ENCODE measurements around the gene WNT4. TPM values are rescaled to one million over a fixed set of nuclear protein-coding genes. Genes with fewer than 3 reads are reported as not detected.

The WNT4 gene
- total and polyA plus RNA-seq, 2 of the 8 experiments (the other 6 are each of a cell fraction or from before 2014, with no cell fraction given) = 1.3 to 6.6 TPM

DNA sequence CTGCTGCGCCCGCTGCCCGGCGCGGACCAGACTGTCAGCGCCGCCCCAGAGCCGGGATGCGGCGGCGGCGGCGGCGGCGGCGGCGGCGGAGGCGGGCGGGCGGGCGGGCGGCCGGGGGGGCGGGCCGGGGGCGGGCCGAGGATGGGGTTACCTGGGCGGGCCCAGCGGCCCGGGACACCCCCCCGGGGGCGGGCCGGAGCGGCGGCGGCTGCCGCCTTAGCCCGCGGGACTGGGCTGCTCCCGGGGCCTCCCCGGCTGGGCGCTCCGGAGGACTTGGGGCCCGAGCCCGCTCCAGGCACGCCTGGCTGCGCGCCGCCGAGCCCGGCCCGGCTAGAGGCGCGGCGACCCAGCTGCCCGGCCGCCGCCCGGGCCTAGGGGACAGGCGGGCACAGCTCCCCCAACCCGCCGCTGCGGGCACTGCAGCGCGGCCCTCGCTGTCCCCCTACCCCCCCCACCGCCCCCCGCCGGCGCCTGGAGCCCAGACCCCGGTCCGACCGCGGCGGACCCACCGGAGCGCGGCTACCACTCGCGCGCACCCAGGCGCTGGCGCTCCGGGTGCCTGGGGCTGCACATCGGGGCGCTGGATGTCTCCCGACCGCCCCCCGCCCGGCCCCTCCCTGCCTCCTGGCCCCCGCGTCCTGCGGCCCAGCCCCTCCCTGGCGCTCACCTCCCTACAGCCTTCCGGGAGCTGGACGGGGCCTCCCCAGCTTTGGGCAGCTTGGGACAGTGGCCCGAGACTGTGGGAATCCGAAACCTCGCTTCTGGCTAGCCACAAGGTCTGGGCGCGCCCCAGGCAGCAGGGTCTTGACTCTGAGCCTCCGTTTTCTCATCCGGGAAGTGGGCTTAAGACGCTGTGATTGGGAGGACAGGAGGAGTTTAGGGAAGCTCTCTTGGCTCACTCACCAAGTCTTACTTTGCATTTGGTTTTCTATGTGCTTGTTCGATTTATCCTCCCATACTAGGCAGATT lies at the start of gene WNT4 (continued):
- TF ChIP-seq RAD21 (IDR thresholded peaks at IDR 0.05 in 1 of 2, conservative IDR thresholded peaks at IDR 0.05 in 1 of 2; ENCODE audit: low read depth in 2 of 2, low read length in 2 of 2) (peak in 1 of 2 experiments; percentile 46; a peak in 2 of 4 replicates), NRF1 (IDR thresholded peaks at IDR 0.05; ENCODE audit: low read depth, low read length) (no peak), RFX5 (IDR thresholded peaks at IDR 0.05; ENCODE audit: borderline replicate concordance, low read depth, low read length) (no peak), CHD2 (IDR thresholded peaks at IDR 0.05; ENCODE audit: low read length) (no peak), KDM4A (IDR thresholded peaks at IDR 0.05; ENCODE audit: low read depth, low read length, severe bottlenecking) (peak; percentile 10), SIX5 (IDR thresholded peaks at IDR 0.05; ENCODE audit: low read depth, low read length) (no peak), CBX8 (IDR thresholded peaks at IDR 0.05; ENCODE audit: borderline replicate concordance, low read depth, low read length) (no peak), NANOG (IDR thresholded peaks at IDR 0.05; ENCODE audit: insufficient read depth, low read depth, low read length, poor library complexity, severe bottlenecking) (no peak)
- TF ChIP-seq, protein P1, sequence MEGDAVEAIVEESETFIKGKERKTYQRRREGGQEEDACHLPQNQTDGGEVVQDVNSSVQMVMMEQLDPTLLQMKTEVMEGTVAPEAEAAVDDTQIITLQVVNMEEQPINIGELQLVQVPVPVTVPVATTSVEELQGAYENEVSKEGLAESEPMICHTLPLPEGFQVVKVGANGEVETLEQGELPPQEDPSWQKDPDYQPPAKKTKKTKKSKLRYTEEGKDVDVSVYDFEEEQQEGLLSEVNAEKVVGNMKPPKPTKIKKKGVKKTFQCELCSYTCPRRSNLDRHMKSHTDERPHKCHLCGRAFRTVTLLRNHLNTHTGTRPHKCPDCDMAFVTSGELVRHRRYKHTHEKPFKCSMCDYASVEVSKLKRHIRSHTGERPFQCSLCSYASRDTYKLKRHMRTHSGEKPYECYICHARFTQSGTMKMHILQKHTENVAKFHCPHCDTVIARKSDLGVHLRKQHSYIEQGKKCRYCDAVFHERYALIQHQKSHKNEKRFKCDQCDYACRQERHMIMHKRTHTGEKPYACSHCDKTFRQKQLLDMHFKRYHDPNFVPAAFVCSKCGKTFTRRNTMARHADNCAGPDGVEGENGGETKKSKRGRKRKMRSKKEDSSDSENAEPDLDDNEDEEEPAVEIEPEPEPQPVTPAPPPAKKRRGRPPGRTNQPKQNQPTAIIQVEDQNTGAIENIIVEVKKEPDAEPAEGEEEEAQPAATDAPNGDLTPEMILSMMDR (IDR thresholded peaks at IDR 0.05; ENCODE audit: control extremely low read depth in 1 of 3, insufficient read depth in 1 of 3, low read depth in 1 of 3, low read length in 3 of 3) = peak in 2 of 3 experiments; percentile 19 to 50; a peak in 3 of 4 replicates
